Neural crest cell (in vitro differentiated cells): Measurements from ENCODE around the gene RABGAP1L. TPM values are rescaled to one million over a fixed set of nuclear protein-coding genes. Genes with fewer than 3 reads are reported as not detected.

Experiments
- DNase-seq: peaks from one replicate; pipeline ENCODE4 v3.0.0; 2021; ENCODE audit warnings: low read depth, mixed read lengths, low spot score
- H3K27ac Mint-ChIP-seq: one replicate; pipeline ENCODE4 v1.8.0; 2021; ENCODE audit warnings: mild to moderate bottlenecking, mixed read lengths; ENCODE audit not compliant: unreplicated experiment
- H3K27me3 Mint-ChIP-seq: 2 replicates; pipeline ENCODE4 v1.8.0; 2021; ENCODE audit warnings: low read depth, mild to moderate bottlenecking, mixed read lengths
- H3K36me3 Mint-ChIP-seq: 2 replicates; pipeline ENCODE4 v1.8.0; 2021; ENCODE audit warnings: low read depth, mild to moderate bottlenecking, mixed read lengths
- H3K4me1 Mint-ChIP-seq: 2 replicates; pipeline ENCODE4 v1.8.0; 2021; ENCODE audit warnings: mixed read lengths
- H3K4me3 Mint-ChIP-seq: one replicate; pipeline ENCODE4 v1.8.0; 2021; ENCODE audit warnings: mild to moderate bottlenecking, mixed read lengths
- H3K9me3 Mint-ChIP-seq: 2 replicates; pipeline ENCODE4 v1.8.0; 2021; ENCODE audit warnings: mixed read lengths
- CTCF ChIP-seq: fragments of 200-600 bp; sonication (generic); conservative IDR thresholded peaks from 2 replicates; pipeline ENCODE4 v1.5.0; 2021; ENCODE audit warnings: antibody characterized with exemption, mild to moderate bottlenecking
- total RNA-seq: library from RNA; stranded (reverse); gene quantifications from 2 replicates; pipeline ENCODE4 v1.2.1, GENCODE V29; 2021

The RABGAP1L gene
- total RNA-seq, 1 donor from 2014 or later = 25.6 TPM

- H3K9me3 Mint-ChIP-seq = no peaks in the 10 kb centered on the region
- no peak for DNase-seq
- no peaks in the 10 kb centered on the region for H3K27me3 Mint-ChIP-seq
- no peaks in the 10 kb centered on the region for H3K36me3 Mint-ChIP-seq
- TF ChIP-seq CTCF = no peak
- H3K27ac Mint-ChIP-seq = no peak overlapping the region
- no peak overlapping the region for H3K4me3 Mint-ChIP-seq
- peaks cover 7% of the 10 kb centered on the region for H3K4me1 Mint-ChIP-seq
Observed at GRCh38 chr1:174682419-174683008, 523.2 kb downstream of the RABGAP1L start.

GRCh38 chr1:174686213-174686612 is 526.9 kb downstream of the RABGAP1L start:
- Mint-ChIP-seq H3K9me3 (no peaks in the 10 kb centered on the region), H3K36me3 (no peaks in the 10 kb centered on the region), H3K4me3 (no peak overlapping the region), H3K27me3 (no peaks in the 10 kb centered on the region), H3K4me1 (peaks cover 7% of the 10 kb centered on the region), H3K27ac (no peak overlapping the region)
- no peak for TF ChIP-seq CTCF
- DNase-seq = no peak

GRCh38 chr1:174689524-174689923 is 530.2 kb downstream of the RABGAP1L start:
- DNase-seq = no peak
- Mint-ChIP-seq H3K27ac (no peak overlapping the region), H3K27me3 (no peaks in the 10 kb centered on the region), H3K4me1 (peaks cover 13% of the 10 kb centered on the region), H3K4me3 (no peak overlapping the region), H3K36me3 (no peaks in the 10 kb centered on the region), H3K9me3 (no peaks in the 10 kb centered on the region)
- TF ChIP-seq CTCF = no peak

GRCh38 chr1:174690266-174690665 is 530.9 kb downstream of the RABGAP1L start:
- H3K36me3 Mint-ChIP-seq = no peaks in the 10 kb centered on the region
- no peak overlapping the region for H3K27ac Mint-ChIP-seq
- H3K9me3 Mint-ChIP-seq = peaks cover 2% of the 10 kb centered on the region

GRCh38 chr1:174692313-174692712 is 533.0 kb downstream of the RABGAP1L start:
- no peak overlapping the region for H3K4me3 Mint-ChIP-seq
- no peak overlapping the region for H3K27ac Mint-ChIP-seq
- H3K36me3 Mint-ChIP-seq = no peaks in the 10 kb centered on the region
- DNase-seq = no peak
- peaks cover 2% of the 10 kb centered on the region for H3K9me3 Mint-ChIP-seq
- TF ChIP-seq CTCF = peak; percentile 35
- peaks cover 5% of the 10 kb centered on the region for H3K4me1 Mint-ChIP-seq
- no peaks in the 10 kb centered on the region for H3K27me3 Mint-ChIP-seq

More at GRCh38 chr1:174690266-174690665, 530.9 kb downstream of the RABGAP1L start:
- Mint-ChIP-seq H3K27me3 (no peaks in the 10 kb centered on the region), H3K4me1 (peaks cover 13% of the 10 kb centered on the region), H3K4me3 (no peak overlapping the region)
- no peak for DNase-seq
- no peak for TF ChIP-seq CTCF
